ENCODE measurements around the gene MACROD2. TPM values are rescaled to one million over a fixed set of nuclear protein-coding genes. Genes with fewer than 3 reads are reported as not detected.

Gene MACROD2
- total and polyA plus RNA-seq, 7 donors, result 0.20 to 4.8 (median 0.87) TPM

DNA sequence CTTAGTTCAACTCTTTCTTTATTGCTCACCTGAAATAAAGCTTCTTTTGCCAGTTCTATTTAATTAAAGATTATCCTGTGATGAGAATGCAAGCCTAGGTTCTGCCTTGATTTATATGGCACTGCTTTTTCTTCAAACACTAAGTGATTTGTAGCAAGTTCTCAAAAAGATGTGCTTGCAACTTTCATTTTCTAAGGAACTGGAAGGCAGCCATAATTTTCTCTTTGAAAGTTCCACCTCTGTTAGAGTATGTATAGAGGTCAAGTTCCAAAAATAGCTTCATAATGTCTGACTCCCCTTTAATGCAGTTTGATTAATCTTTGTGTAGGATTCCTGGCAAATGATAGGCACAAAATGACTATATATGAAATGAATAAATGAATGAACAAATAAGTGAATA is 870.4 kb downstream of the MACROD2 start:
- Histone ChIP-seq H3K27me3 (ENCODE audit: insufficient read depth in 3 of 3, low read length in 2 of 3) (no peaks in the 10 kb centered on the region), H3K4me1 (no peaks in the 10 kb centered on the region), H3K36me3 (ENCODE audit: insufficient read depth in 1 of 2, low read depth in 1 of 2) (no peaks in the 10 kb centered on the region), H3K27ac (no peak overlapping the region), H3K4me3 (no peak overlapping the region), H3K9me3 (no peaks in the 10 kb centered on the region)
- ATAC-seq, result no peak
- intact Hi-C loops (cut with DNase I), result no loop called here
- DNase-seq, result no peak
- TF ChIP-seq, protein P1, sequence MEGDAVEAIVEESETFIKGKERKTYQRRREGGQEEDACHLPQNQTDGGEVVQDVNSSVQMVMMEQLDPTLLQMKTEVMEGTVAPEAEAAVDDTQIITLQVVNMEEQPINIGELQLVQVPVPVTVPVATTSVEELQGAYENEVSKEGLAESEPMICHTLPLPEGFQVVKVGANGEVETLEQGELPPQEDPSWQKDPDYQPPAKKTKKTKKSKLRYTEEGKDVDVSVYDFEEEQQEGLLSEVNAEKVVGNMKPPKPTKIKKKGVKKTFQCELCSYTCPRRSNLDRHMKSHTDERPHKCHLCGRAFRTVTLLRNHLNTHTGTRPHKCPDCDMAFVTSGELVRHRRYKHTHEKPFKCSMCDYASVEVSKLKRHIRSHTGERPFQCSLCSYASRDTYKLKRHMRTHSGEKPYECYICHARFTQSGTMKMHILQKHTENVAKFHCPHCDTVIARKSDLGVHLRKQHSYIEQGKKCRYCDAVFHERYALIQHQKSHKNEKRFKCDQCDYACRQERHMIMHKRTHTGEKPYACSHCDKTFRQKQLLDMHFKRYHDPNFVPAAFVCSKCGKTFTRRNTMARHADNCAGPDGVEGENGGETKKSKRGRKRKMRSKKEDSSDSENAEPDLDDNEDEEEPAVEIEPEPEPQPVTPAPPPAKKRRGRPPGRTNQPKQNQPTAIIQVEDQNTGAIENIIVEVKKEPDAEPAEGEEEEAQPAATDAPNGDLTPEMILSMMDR (IDR thresholded peaks at IDR 0.05), result no peak

DNA sequence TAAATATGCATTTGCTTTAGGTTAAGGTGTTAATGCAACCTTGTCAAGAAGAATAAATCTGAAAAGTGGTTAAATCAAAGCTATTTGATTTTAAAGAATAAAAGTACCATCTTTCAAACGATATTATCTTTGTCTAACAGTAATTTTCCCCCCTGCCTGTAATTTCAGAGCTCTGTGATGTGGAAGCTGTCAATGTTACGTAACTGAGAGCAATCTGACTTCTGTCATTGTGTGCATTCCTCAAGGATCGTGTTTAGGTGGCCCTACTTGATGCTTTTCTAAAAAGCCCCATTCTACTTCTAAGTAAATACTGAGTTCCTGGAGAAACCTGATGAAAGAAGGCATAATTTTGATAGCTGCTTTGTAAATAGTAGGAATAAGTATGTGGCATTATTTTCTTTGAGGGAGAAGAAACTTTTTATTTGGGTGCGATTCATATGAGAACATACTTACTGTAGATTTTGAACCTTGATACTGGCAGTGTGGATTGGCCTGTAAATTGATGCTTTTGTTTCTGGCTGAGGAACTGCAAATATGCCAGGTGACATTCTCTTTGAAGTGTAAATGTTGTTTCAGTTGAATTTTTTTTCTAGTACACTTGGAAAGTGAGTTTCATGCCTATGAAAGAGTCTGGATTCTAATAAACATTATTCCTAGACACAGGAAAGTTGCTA is 871.7 kb downstream of the MACROD2 start:
- 69 to 70% (median 69%) methylated on average over 4 of the region's 4 CpGs for whole genome bisulfite sequencing, 3 donors
- Histone ChIP-seq H3K4me1 (no peaks in the 10 kb centered on the region), H3K4me3 (no peak overlapping the region), H3K27ac (no peak overlapping the region), H3K27me3 (ENCODE audit: insufficient read depth in 3 of 3, low read length in 2 of 3) (no peaks in the 10 kb centered on the region), H3K9me3 (no peaks in the 10 kb centered on the region), H3K36me3 (ENCODE audit: insufficient read depth in 1 of 2, low read depth in 1 of 2) (no peaks in the 10 kb centered on the region)
- intact Hi-C loops (cut with DNase I), result no loop called here
- no peak for DNase-seq
- no peak for ATAC-seq
- TF ChIP-seq, protein P1 (IDR thresholded peaks at IDR 0.05), result no peak

DNA sequence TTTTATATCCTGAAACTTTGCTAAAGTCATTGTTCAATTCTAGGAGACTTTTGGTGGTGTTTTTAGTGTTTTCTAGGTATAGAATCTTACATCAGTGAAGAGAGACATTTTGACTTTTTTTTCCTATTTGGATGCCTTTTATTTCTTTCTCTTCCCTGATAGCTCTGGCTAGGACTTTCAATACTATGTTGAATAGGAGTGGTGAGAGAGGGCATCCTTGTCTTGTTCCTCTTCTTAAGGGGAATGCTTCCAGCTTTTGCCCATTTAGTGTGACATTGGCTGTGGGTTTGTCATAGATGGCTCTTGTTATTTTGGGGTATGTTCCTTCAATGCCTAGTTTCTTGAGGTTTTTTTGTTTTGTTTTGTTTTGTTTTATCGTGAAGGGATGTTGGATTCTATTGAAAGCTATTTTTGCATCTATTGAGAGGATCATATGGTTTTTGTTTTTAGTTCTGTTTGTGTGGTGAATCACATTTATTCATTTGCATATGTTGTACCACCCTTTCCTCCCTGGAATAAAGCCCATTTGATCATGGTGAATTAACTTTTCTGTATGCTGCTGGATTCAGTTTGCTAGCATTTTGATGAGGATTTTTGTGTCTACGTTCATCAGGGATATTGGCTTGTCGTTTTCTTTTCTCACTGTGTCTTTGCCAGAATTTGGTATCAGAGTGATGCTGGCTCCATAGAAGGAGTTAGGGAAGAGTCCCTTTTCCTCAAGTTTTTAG is 882.1 kb downstream of the MACROD2 start:
- 63 to 64% (median 63%) methylated on average over 3 of the region's 3 CpGs for WGBS, 3 donors
- DNase-seq, result no peak
- ATAC-seq, result no peak
- H3K4me3 ChIP-seq, result no peak overlapping the region
- intact Hi-C loops (cut with DNase I), result loop anchor here in 1 of 2 donors (10.0 kb wide), 1 partner anchor 543 kb away; the partner anchor contains the start of gene FLRT3
- no peaks in the 10 kb centered on the region for H3K9me3 ChIP-seq
- no peaks in the 10 kb centered on the region for H3K36me3 ChIP-seq (ENCODE audit: insufficient read depth in 1 of 2, low read depth in 1 of 2)
- TF ChIP-seq, protein P1 (IDR thresholded peaks at IDR 0.05), result no peak
- H3K4me1 ChIP-seq, result no peaks in the 10 kb centered on the region
- H3K27me3 ChIP-seq (ENCODE audit: insufficient read depth in 3 of 3, low read length in 2 of 3), result no peaks in the 10 kb centered on the region
- H3K27ac ChIP-seq, result no peak overlapping the region

DNA sequence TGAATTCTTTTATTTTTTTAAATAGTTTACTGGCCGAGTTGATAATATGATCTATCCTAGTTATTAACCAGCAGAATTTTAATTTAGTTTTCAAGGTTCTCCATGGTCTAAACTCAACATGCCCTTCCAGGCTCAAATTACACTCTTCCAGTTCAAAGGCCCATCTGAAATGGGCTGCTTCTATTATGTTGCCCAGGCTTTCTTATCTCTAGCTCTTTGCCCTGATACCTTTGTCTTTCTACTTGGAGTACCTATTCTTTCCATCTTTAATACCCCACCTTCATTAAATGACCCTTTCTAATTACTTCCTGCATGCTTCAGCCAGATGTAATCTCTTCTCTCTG is 883.3 kb downstream of the MACROD2 start:
- intact Hi-C loops (cut with DNase I), result loop anchor here in 1 of 2 donors (10.0 kb wide), 1 partner anchor 544 kb away; the partner anchor contains the start of gene FLRT3
- Histone ChIP-seq H3K4me1 (no peaks in the 10 kb centered on the region), H3K27ac (no peak overlapping the region), H3K9me3 (no peaks in the 10 kb centered on the region), H3K27me3 (ENCODE audit: insufficient read depth in 3 of 3, low read length in 2 of 3) (no peaks in the 10 kb centered on the region), H3K4me3 (no peak overlapping the region), H3K36me3 (ENCODE audit: insufficient read depth in 1 of 2, low read depth in 1 of 2) (no peaks in the 10 kb centered on the region)
- WGBS, 3 donors, result 81 to 94% (median 86%) methylated on average over 1 of the region's 1 CpG
- ATAC-seq (no peak), DNase-seq (no peak)
- TF ChIP-seq, protein P1 (IDR thresholded peaks at IDR 0.05), result no peak

All from psoas muscle (tissue), 8 donors.